ENCODE measurements around the gene HOPX.
"Not testable (repeated sequence)": the region's sequence is repeated elsewhere in the genome, so short reads cannot be mapped to it uniquely, and the experiment has no call there.

The HOPX gene

GRCh38 chr4:56686537-56687231 is 5.6 kb upstream of the HOPX start:
- no peak for DNase-seq

- no peak for DNase-seq
Observed at GRCh38 chr4:56684320-56685050, 3.4 kb upstream of the HOPX start.

- DNase-seq, result no peak
Observed at GRCh38 chr4:56683455-56683854, 2.4 kb upstream of the HOPX start.

- no peak for DNase-seq
Observed at GRCh38 chr4:56681853-56682525, 893 bp upstream of the HOPX start.

DNA sequence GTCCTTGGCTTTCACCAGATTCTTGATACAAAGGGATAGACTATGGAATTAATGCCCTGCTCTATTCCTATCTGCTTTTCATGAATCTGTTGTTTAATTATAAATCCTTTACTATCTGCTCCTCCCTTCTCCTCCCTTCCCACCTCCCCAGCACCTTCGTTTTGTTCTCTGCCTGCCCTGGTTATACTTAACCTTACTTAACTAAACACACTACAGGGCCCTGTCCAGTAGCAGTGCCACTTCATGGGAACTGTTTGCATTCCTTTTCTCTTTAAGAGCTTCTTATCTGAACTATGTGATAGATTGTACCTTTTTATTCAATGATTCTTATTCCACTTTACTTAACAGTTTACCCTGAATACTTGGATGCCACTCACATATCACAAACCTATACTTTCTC is 830 bp downstream of the HOPX start:
- no peak for DNase-seq

GRCh38 chr4:56677711-56678110 is 3.4 kb downstream of the HOPX start:
- DNase-seq, result no peak

DNA sequence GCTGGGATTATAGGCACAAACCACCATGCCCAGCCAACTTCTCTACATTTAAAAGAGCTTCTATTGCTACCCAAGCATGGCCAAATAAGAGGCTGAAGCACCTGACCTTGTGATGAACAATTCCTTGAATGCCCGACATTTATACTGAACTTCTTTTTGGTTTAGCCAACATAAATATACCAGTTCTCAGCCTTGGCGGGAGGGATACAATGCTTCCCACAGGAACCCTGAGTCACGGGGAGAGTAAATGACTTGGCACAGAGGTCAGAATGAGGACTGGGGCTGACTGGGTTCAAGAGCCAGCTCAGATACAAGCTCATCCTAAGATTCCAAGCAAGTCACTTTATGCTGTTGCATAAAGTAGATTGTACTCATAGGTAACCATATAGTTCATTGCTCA is 6.1 kb downstream of the HOPX start:
- no peak for DNase-seq

DNA sequence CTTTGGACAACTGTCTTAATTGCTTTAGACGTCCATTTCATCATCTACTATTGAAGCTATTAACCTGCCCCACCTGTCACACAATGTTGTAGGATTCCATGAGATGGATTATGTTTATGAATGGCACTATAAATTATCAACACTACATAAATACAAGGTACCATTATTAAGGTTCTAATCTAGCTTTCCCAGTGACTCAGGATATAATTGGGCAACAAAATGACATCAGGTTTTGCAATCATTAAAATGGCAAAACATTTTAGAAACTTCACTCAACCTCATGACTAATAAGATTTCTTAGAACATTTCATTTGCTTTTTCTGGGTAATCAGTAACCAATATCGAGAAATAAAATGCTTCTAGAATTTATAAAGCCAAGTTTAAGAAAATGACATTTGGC is 9.2 kb downstream of the HOPX start:
- no peak for DNase-seq

DNA sequence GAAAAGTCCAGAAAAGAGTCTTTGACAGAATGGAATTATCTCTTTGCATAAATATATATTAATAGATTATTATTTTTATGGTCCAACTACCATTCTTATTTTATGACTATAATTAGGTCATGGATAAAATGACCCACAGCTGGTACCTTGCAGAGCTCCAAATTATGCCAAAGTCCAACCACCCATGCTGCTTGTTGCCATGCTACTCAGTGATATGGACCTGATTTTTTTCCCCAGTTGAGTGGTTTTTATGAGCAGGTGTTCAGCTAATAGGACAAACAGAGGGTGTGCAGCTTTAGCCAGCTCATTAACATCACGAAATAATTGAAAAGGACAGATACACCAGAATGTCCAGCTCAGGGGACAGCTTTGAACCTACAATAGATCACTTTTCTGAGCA is 9.7 kb downstream of the HOPX start:
- DNase-seq, result no peak

DNA sequence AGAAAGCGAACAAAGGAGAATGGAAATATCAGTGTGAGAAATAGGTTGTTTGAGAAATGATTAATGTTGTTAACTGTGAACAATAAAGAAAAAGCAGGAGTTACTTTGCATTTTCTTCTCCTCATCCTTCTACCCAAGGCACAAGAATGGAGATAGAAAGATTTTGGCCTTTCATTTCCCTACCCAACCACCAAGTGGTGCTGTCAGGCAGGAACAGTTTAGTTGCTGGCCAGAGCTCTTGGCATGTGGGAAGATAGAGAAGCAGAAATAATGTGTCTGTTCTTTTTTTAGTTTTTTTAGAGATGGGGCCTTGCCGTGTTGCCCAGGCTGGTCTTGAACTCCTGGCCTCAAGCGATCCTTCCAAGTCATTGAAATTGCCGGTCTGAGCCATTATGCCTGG is 12.8 kb downstream of the HOPX start:
- DNase-seq, result no peak

DNA sequence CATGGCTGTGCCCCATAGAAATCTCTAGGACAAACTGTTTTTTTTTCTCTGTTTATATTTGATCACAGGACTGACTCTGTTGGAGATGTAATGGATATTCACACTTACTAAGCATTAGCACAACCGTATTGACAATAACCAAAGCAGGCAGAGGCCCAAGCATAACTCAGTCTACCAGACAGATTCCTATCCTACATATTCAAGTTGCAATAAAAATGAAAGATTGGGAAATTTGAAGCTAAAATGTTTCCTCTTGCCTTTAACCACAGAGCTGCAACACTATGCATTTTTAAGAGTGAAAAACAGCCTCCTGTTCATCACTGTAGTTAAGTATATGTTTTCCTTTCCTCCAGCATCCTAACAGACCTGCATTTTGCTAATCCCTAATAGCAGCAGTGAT is 13.7 kb downstream of the HOPX start:
- DNase-seq, result not testable (repeated sequence)

DNA sequence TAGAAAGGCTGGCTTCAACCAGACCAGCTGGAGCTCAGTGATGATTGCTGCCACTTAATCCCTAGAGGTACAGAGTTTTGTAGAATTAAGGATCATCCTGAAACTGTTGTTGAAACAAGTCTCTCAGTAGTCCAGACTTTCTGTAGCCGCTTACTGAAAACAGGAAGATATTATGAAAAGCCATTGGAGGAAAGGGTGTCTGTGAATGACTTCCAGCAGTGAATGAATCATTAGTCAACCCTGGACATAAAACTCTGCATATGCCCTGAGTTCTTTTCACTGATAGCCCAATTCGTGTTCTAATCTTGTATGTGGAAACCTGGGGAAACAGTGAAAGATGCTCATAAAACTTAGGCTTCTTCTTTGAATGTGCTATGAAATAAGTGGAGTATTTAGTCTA is 14.8 kb downstream of the HOPX start:
- no peak for DNase-seq

GRCh38 chr4:56665781-56666180 is 15.3 kb downstream of the HOPX start:
- no peak for DNase-seq

DNA sequence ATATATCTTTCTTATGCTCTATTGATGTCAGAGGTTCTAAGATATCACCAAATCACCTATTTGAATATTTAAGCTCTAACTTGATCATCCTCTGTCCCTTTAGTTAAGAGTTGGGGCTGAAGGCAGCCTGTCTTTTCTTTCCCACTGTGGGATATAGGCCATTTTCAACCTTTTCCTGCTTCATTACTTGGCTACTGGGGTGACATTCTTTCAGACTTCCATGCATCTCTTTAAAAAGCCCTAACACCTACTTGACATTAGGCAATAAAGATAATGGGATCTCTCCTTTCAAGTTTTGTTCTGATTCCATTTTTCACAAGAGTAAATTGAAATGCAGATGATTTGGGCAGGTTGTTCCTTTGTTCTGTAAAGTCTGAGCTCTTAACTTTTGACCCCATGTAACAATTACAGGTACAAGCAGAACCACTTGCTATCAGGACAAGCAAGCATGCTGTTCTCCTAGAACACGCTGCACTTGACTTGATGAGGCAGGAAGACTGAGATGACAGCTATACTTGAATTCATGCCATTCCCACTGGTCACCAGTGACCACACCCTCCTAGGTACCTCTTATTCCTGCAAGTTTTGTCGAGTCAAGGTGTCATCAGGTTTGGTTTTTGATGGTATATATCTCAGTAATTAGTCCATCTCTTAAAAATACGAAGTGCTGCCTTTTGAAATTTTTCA is 18.2 kb downstream of the HOPX start:
- no peak for DNase-seq

DNA sequence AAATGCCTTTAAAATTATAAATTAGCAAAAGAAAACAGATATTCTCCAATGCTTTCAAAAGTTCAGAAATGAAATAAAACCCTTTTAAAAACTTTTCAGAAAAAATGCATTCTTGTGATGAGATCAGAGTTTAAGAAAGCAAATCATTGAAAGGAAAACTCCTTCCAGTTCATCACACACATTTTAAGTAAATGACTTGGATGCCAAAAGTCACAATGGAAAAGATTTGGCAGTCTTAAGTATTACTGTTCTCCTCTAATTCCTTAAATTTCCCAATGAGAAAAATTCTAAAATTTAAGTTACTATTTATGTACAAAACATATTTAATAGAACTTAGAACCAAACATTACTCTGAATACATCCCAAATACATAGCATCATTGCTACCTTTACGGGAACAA is 21.1 kb downstream of the HOPX start:
- no peak for DNase-seq

- no peak for DNase-seq
Observed at GRCh38 chr4:56658528-56658927, 22.6 kb downstream of the HOPX start.

DNA sequence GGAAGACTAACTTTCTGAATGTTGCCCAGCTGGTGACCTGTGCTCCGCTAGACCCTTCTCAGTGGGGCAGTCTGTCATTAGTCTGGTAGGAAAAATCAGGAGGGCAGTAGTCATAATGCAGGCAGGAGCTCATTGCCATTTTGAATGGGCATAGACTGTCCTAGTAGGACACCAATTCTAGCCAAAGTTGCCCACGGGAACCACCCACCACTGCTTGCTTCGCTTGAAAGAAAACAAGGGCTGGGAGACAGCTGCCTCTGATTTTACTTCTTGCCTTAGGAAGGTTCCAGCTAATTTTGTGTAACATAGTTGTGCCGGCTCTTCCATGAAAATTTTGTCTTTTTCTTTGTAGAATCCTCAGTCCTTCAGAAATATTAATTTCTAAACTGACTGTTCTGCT is 23.3 kb downstream of the HOPX start:
- no peak for DNase-seq

- no peak for DNase-seq
Observed at GRCh38 chr4:56657128-56657527, 24.0 kb downstream of the HOPX start.

DNA sequence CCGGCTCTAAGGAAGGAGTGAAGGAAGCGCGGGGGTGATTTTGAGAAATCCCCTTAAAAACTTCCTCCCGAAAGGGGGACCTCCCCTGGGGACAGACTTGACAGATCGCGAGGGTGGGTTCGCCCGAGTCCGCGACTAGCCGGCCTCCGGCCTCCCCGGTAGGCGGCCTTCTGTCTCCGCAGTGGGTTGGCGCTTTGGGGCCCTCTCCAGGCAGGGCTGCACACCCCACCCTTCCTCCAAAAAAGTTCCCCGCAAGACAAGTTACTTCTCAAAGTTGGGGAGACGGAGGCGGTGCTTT is 24.8 kb downstream of the HOPX start:
- peak; percentile 74 for DNase-seq

DNA sequence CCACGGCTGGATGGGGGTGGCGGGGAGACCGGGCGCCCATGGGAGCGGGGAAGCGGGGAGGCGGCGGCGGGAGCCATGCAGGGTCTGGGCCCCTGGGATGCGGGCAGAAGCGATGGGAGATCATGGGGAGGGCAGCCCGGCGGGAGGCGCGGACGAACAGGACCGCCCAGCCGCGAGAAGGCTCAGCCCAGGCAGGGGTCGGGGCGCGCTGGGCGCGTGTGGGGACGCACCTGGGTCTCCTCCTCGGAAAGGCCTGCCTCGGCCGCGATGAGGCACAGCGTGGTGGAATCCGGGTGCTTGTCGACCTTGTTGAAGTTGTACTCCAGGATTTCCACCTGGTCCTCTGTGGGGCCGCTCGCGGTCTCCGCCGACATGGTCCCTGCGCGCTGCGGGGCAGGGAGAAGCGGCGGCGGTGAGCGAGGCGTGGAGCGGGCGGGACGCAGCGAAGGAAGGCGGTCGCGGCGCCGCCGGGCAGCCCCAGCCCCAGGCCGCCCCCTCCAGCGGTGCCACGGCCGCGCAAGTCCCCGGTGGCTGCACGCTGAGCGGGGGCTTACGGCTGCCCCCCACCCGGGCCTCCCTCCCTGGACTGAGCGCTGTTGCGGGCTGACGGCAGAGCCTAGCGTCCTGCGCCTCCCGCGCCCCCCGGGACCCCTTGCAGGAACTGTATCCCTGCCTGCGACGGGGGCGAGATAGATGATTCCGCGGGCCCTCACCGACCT is 25.3 kb downstream of the HOPX start:
- no peak for DNase-seq

DNA sequence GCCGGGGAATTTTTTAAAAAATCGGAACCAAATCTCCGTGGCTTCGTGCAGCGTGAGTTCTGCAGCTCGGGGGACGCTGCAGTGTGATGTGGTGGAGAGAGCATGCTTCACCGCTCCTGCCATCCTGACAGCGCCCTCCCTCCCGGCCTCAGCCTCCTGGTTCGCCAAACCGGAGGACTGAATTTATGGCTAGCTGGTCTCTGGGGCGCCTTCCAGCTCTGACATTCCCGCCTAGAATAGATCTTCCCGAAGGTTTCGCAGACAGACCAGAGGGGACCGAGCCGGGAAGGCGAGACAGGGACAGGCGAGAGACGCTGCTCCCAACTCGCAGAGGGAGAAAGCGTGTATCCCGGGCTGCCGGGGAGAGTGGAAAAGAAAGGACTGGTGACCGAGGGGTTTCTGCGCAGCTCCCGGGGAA is 25.9 kb downstream of the HOPX start:
- DNase-seq, result no peak

GRCh38 chr4:56654238-56654632 is 26.9 kb downstream of the HOPX start:
- no peak for DNase-seq

All from activated CD4-positive, alpha-beta T cell treated with anti-CD3 and anti-CD28 coated beads, Interleukin-2, amount 50 U/mL, for 16 hours (primary cell).